ENCODE measurements around the gene GPR27.

GRCh38 chr3:71752831-71753700, 589 bp upstream of the GPR27 start:
- TF ChIP-seq CTCF (conservative IDR thresholded peaks at IDR 0.05; ENCODE audit: low read length) (no peak), EZH2phosphoT487 (IDR thresholded peaks at IDR 0.05; ENCODE audit: borderline replicate concordance) (no peak)
